Prostate gland (tissue), 2 donors: ENCODE data around the gene NOVA2. TPM values are rescaled to one million over a fixed set of nuclear protein-coding genes. Genes with fewer than 3 reads are reported as not detected.

Experiments used
- DNase-seq: peaks from one replicate; pipeline ENCODE4 v3.0.0-alpha.2; 2019; ENCODE audit warnings: low spot score
- H3K27ac ChIP-seq, 2 donors: fragments of 200-600 bp; sonication (generic); 2 replicates each; pipeline ENCODE4 v1.5.1; 2017 to 2019
- H3K27me3 ChIP-seq: fragments of 200-600 bp; sonication (generic); replicated peaks from 2 replicates; pipeline ENCODE4 v1.5.1; 2019; ENCODE audit not compliant: insufficient read depth
- H3K36me3 ChIP-seq, 2 donors: fragments of 200-600 bp; sonication (generic); 1 replicate in 1 of 2; 2 replicates in 1 of 2; pipeline versions ENCODE4 v1.5.1 to v1.8.1; 2017 to 2019
- H3K4me1 ChIP-seq: fragments of 200-600 bp; sonication (generic); replicated peaks from 2 replicates; pipeline ENCODE4 v1.5.1; 2019
- H3K4me3 ChIP-seq, 2 donors: fragments of 200-600 bp; sonication (generic); 2 replicates each; pipeline ENCODE4 v1.5.1; 2017 to 2019
- H3K9me3 ChIP-seq: fragments of 200-600 bp; sonication (generic); 2 replicates; pipeline ENCODE4 v1.5.1; 2017
- POLR2A ChIP-seq: fragments of 450-650 bp; IDR thresholded peaks from one replicate; pipeline ENCODE4 v1.6.1; 2016; ENCODE audit warnings: antibody characterized with exemption, mild to moderate bottlenecking
- POLR2AphosphoS5 ChIP-seq: sonication (generic); formaldehyde crosslinking; IDR thresholded peaks from one replicate; pipeline ENCODE4 v1.6.1; 2017; ENCODE audit warnings: antibody characterized with exemption
- WGBS: methylation state at CpG from one replicate; pipeline ENCODE4 v1.1.5; 2018; 5-methylcytosine and 5-hydroxymethylcytosine counted together
- intact Hi-C: fragments of 100-400 bp; cut with DNase I; formaldehyde crosslinking; loops from one replicate; pipeline ENCODE4 v1.14.2; 2022
- total RNA-seq, 2 donors: library from RNA; depleted of rRNA; stranded (reverse); fragments of >200 nt; gene quantifications; one replicate each; pipeline ENCODE4 v1.1.0, GENCODE V29; 2016
- TF ChIP-seq, protein P1 (sequence below), 4 experiments: fragments of 200-600 bp in 2 of 4; fragments of 450-650 bp in 2 of 4; sonication (generic) in 2 of 4; IDR thresholded peaks; 1 replicate in 3 of 4; 2 replicates in 1 of 4; pipeline ENCODE4 v1.5.1; 2016 to 2019; ENCODE audit warnings: antibody characterized with exemption in 4 of 4, mild to moderate bottlenecking in 2 of 4, moderate library complexity in 2 of 4

NOVA2 gene
- total RNA-seq, 2 donors from 2014 or later = 0.87 to 3.1 TPM

DNA sequence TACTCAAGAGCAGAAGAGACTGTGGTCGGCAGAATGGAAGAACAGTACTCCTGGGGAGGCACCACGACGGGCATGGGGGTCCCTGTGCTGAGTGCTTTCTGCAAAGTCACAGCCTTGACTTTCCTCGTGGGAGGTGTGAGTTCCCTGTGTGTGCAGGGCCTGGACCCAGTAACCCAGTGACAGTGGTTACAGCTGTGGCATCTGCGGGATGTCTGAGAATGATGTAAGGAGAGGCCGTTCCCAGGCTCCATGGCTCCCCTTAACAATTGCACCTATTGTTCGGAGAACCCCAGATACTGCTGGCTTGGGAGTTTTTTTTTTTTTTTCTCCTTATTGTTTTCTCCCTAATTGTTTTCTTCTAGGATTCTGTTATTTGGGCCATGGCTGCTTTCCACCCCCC, 54.0 kb downstream of the NOVA2 start:
- 57% methylated on average over 7 of the region's 7 CpGs for WGBS
- TF ChIP-seq POLR2AphosphoS5 (no peak), POLR2A (no peak)
- TF ChIP-seq, protein P1, sequence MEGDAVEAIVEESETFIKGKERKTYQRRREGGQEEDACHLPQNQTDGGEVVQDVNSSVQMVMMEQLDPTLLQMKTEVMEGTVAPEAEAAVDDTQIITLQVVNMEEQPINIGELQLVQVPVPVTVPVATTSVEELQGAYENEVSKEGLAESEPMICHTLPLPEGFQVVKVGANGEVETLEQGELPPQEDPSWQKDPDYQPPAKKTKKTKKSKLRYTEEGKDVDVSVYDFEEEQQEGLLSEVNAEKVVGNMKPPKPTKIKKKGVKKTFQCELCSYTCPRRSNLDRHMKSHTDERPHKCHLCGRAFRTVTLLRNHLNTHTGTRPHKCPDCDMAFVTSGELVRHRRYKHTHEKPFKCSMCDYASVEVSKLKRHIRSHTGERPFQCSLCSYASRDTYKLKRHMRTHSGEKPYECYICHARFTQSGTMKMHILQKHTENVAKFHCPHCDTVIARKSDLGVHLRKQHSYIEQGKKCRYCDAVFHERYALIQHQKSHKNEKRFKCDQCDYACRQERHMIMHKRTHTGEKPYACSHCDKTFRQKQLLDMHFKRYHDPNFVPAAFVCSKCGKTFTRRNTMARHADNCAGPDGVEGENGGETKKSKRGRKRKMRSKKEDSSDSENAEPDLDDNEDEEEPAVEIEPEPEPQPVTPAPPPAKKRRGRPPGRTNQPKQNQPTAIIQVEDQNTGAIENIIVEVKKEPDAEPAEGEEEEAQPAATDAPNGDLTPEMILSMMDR (IDR thresholded peaks at IDR 0.05) = no peak
- intact Hi-C loops = no loop called here
- Histone ChIP-seq H3K4me1 (no peaks in the 10 kb centered on the region), H3K27me3 (no peaks in the 10 kb centered on the region), H3K4me3 (no peak overlapping the region), H3K27ac (no peak overlapping the region), H3K36me3 (no peaks in the 10 kb centered on the region), H3K9me3 (no peaks in the 10 kb centered on the region)
- no peak for DNase-seq

DNA sequence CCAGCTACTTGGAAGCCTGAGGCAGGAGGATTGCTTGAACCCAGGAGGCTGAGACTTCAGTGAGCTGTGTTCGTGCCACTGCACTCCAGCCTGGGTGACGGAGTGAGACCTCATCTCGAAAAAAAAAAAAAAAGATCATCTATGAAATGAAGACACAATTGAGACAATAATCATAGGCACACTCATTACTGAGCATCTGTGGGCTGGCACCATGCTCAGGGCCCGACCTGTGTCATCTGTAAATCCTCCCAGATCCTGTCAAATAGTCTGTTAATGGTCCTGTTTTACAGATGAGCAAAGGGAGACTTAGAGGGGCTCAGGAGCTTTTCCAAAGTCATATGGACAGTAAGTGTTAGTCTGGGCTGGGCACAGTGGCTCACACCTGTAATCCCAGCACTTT, 54.9 kb downstream of the NOVA2 start:
- Histone ChIP-seq H3K27me3 (no peaks in the 10 kb centered on the region), H3K27ac (no peak overlapping the region), H3K4me3 (no peak overlapping the region), H3K4me1 (no peaks in the 10 kb centered on the region), H3K36me3 (no peaks in the 10 kb centered on the region), H3K9me3 (no peaks in the 10 kb centered on the region)
- intact Hi-C loops = no loop called here
- WGBS = 68% methylated on average over 4 of the region's 4 CpGs
- no peak for DNase-seq
- TF ChIP-seq POLR2A = no peak
- TF ChIP-seq, protein P1 (IDR thresholded peaks at IDR 0.05) = no peak
- TF ChIP-seq POLR2AphosphoS5 = no peak

DNA sequence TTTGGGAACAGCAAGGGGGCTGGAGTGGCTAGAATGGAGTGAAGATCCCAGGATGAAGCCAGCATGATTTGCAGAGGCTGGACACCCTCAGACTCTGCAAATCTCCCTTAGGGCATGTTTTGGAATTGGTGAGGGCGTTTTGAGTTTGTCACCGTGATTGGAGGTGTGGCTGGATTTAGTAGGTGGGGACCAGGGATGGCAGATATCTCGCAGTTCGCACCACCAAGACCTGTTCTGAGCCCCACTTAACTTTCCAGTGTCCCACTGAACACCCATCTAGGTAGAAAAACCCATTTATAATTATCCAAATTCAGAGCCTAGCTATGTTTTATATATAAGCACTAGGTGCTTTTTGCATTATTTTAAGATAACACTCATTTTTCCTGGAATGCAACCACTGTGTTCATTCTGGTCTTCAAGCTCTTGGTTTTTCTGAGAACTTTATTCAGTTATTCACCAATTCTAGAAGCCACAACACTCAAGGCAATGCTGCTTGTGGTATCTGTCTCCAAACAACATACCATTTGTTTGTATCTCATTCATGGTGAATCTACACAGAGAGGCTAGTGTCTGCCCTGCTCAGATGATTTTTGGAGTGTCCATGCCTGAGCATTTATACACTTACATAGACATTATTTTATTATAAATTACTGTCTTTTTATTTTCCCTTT, 56.1 kb downstream of the NOVA2 start:
- intact Hi-C loops = no loop called here
- DNase-seq = no peak
- H3K4me3 ChIP-seq = no peak overlapping the region
- TF ChIP-seq POLR2A = no peak
- TF ChIP-seq, protein P1 (IDR thresholded peaks at IDR 0.05) = no peak
- no peak for TF ChIP-seq POLR2AphosphoS5
- no peaks in the 10 kb centered on the region for H3K36me3 ChIP-seq
- no peaks in the 10 kb centered on the region for H3K27me3 ChIP-seq
- WGBS = 42% methylated on average over 4 of the region's 4 CpGs
- no peaks in the 10 kb centered on the region for H3K4me1 ChIP-seq
- no peak overlapping the region for H3K27ac ChIP-seq
- no peaks in the 10 kb centered on the region for H3K9me3 ChIP-seq

DNA sequence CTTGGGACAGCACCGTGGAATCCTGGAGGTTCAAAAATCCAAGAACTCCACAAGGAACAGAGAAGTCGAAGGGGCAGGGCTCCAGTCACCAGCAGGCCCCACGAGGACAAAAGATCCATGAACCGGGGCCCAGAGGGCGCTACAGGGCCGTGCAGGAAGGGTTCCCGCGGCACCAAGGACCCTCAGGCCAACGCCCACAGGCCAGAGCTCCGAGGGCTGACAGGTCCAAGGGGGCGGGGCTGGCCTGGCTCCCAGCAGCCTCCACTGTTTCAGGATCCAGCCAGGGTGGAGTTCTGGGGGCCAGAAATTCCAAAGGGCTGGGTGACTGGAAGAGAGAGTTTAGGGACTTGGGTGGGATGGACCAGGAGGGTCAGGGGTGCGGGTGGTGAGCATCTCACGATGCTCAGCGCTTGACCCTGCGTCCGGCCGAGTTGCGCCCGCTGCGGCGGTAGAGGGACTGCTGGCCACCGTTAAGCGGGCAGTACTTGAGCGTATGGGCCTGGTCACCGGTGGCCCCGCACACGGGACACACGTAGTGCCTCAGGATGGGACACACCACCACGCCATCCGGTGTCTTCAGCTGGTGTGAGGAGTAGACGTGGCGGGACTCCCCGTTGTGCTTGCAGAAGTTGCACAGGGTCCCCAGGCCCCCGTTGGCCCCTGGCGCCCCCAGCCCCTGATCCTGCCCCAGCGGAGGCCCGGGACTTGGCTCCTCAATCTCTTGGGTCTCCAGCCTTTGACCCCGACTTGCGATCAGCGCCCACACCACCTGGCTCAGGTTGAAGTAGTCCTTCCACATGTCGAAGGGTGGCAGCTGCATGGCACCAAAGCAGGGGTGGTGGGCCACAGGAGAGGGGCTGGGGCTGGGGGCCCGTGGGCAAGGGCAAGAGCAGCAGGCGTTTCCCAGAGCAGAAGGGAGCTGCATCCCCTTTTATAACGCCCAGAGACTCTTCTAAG, 59.5 kb downstream of the NOVA2 start, which contains the start of gene NANOS2:
Gene NANOS2 (minus strand): TSS at position 905 of the 957 bp plus-strand sequence. CDS start 85 bp downstream, at position 820.
- Histone ChIP-seq H3K27ac (no peak within 1 kb of the TSS), H3K9me3 (no peaks in the 10 kb centered on the region), H3K36me3 (no peaks in the 10 kb centered on the region), H3K4me3 (no peak within 1 kb of the TSS), H3K4me1 (no peaks in the 10 kb centered on the region), H3K27me3 (peaks cover 3% of the 10 kb centered on the region)
- DNase-seq = no peak
- intact Hi-C loops = no loop called here
- 52% methylated on average over 43 of the region's 44 CpGs for WGBS
- TF ChIP-seq, protein P1 (IDR thresholded peaks at IDR 0.05) = no peak
- TF ChIP-seq POLR2A (no peak), POLR2AphosphoS5 (no peak)
